Astrocyte (in vitro differentiated cells and primary cell): Measurements from ENCODE around the gene FOXL1.

Experiments
- CTCF ChIP-seq: IDR thresholded peaks from 2 replicates; pipeline ENCODE4 v1.5.1; 2011; ENCODE audit warnings: low read depth, mild to moderate bottlenecking, inconsistent platforms, low read length, moderate library complexity; ENCODE audit not compliant: insufficient read depth
- EZH2 ChIP-seq: IDR thresholded peaks from 2 replicates; pipeline ENCODE4 v1.6.1; 2012; ENCODE audit warnings: mild to moderate bottlenecking, low read length, inconsistent platforms; ENCODE audit not compliant: insufficient read depth

DNA sequence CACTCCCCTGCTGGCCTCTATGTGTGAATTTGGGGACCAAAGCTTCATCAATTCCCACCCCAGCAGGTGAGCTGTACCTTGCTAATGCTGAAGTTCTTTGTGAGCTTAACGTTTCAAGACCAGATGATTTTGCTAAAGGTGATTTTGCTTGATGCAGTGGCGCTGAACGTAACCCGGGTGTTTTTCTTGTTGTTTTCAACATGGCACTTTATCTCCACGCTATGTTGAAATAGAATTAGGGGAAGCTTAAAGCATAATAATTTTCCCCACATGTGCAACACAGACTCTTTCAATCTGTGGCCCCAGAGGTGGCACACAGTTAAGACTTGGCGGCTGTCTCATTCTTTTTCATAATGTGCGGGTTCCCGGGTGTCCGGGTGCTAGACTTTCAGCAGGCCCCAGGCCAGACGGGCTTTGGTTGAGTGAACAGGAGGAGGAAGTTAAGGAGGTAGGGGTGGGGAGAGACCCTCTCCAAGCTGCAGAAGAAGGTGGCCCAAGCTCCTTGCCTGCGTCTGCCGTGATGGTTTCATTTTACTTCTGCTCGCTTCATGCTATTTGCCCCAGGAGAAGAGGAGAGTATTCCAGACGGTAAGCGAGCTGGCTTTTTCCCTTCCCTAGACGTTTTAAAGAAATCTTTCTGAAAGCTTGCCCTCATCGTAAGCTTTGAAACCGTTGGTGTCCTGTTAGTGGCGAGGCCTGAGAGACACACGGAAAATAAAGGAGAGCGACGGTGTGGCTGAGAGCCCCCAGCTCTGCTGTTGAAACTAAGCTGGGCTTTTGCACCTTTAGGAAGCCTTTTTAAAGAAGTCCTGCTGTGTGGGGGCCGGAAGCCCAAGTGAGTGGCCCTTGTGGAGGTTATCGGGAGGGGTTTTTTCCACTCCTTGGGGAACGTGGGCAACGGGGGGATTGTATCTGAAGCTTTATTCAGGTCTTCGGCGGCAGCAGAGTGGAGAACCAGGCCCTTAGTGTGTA, 7.5 kb upstream of the FOXL1 start:
- no peak for TF ChIP-seq CTCF
- no peak for TF ChIP-seq EZH2
